Transverse colon (tissue), 4 donors: Measurements from ENCODE around the gene TTC3.

Experiments
- EP300 ChIP-seq: sonication (generic); formaldehyde crosslinking; IDR thresholded peaks from one replicate; pipeline ENCODE4 v1.6.1; 2017; ENCODE audit warnings: antibody characterized with exemption, low read depth
- POLR2A ChIP-seq: fragments of 450-650 bp; IDR thresholded peaks from one replicate; pipeline ENCODE4 v1.6.1; 2016; ENCODE audit warnings: antibody characterized with exemption, mild to moderate bottlenecking, moderate library complexity
- POLR2AphosphoS5 ChIP-seq, 3 donors: sonication (generic); formaldehyde crosslinking; IDR thresholded peaks; one replicate each; pipeline ENCODE4 v1.6.1; 2016; ENCODE audit warnings: antibody characterized with exemption in 3 of 3
- TF ChIP-seq, protein P1 (sequence below), 5 experiments: fragments of 200-600 bp in 3 of 5; fragments of 450-650 bp in 2 of 5; sonication (generic) in 3 of 5; IDR thresholded peaks; 1 replicate in 2 of 5; 2 replicates in 3 of 5; pipeline ENCODE4 v1.5.1; 2016 to 2017; ENCODE audit warnings: antibody characterized with exemption in 5 of 5, inconsistent platforms in 3 of 5, mild to moderate bottlenecking in 2 of 5, moderate library complexity in 1 of 5

DNA sequence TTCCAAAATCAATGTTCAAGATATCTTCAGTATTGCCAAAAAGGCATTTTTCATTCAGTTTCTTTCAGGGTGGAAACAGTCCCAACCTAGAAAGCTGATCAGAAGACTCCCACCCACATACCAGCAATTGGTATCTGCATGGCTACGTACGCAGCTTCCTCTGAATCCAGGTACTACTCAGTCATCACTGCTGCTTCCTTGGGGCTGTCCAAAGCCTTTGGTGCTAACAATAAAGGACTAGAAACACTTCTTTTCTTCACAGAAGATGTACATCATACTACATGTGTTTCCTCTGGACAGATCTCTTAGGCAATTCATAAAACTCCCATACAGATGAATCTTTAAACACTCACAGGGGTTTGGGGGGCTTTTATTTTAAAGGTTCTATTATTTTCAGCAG is 164.3 kb downstream of the TTC3 start:
- TF ChIP-seq, protein P1, sequence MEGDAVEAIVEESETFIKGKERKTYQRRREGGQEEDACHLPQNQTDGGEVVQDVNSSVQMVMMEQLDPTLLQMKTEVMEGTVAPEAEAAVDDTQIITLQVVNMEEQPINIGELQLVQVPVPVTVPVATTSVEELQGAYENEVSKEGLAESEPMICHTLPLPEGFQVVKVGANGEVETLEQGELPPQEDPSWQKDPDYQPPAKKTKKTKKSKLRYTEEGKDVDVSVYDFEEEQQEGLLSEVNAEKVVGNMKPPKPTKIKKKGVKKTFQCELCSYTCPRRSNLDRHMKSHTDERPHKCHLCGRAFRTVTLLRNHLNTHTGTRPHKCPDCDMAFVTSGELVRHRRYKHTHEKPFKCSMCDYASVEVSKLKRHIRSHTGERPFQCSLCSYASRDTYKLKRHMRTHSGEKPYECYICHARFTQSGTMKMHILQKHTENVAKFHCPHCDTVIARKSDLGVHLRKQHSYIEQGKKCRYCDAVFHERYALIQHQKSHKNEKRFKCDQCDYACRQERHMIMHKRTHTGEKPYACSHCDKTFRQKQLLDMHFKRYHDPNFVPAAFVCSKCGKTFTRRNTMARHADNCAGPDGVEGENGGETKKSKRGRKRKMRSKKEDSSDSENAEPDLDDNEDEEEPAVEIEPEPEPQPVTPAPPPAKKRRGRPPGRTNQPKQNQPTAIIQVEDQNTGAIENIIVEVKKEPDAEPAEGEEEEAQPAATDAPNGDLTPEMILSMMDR (IDR thresholded peaks at IDR 0.05) = no peak
- TF ChIP-seq POLR2A = no peak
- no peak for TF ChIP-seq POLR2AphosphoS5 (IDR thresholded peaks at IDR 0.05)
- no peak for TF ChIP-seq EP300
